SK-N-MC (cell line): ENCODE results near the gene COQ3.
"Not testable (repeated sequence)": the region's sequence is repeated elsewhere in the genome, so short reads cannot be mapped to it uniquely, and the experiment has no call there.

Source experiments
- DNase-seq: peaks from one replicate; pipeline ENCODE4 v3.0.0-alpha.2; 2011; ENCODE audit warnings: low read depth, low spot score
- H3K27ac ChIP-seq: fragments of 200-600 bp; sonication (generic); 2 replicates; pipeline ENCODE4 v1.5.1; 2016; ENCODE audit warnings: mixed run types
- H3K36me3 ChIP-seq: fragments of 200-600 bp; sonication (generic); 2 replicates; pipeline ENCODE4 v1.6.1; 2017; ENCODE audit warnings: antibody characterized with exemption, low read length, mixed read lengths; ENCODE audit not compliant: insufficient read depth
- H3K4me3 ChIP-seq: fragments of 200-600 bp; sonication (generic); 2 replicates; pipeline ENCODE4 v1.5.1; 2016
- H3K9ac ChIP-seq: fragments of 200-600 bp; sonication (generic); 2 replicates; pipeline ENCODE4 v1.8.0; 2017; ENCODE audit warnings: mixed run types, mixed read lengths; ENCODE audit not compliant: insufficient read length
- H3K9me3 ChIP-seq: fragments of 200-600 bp; sonication (generic); 2 replicates; pipeline ENCODE4 v1.6.1; 2017; ENCODE audit warnings: low read depth, mild to moderate bottlenecking, antibody characterized with exemption, low read length, moderate library complexity, mixed read lengths
- EZH2 ChIP-seq: fragments of 200-600 bp; sonication (generic); IDR thresholded peaks from one replicate; pipeline ENCODE4 v1.6.1; 2017; ENCODE audit warnings: antibody characterized with exemption
- FOXP2 ChIP-seq: optimal IDR thresholded peaks from 2 replicates; pipeline ENCODE3; 2011; ENCODE audit warnings: mild to moderate bottlenecking, moderate library complexity; ENCODE audit not compliant: insufficient read depth; ENCODE audit errors: extremely low read length, control extremely low read depth
- POLR2AphosphoS5 ChIP-seq: IDR thresholded peaks from 2 replicates; pipeline ENCODE4 v1.6.1; 2012; ENCODE audit warnings: mild to moderate bottlenecking, low read depth, low read length, borderline replicate concordance

COQ3 gene

DNA sequence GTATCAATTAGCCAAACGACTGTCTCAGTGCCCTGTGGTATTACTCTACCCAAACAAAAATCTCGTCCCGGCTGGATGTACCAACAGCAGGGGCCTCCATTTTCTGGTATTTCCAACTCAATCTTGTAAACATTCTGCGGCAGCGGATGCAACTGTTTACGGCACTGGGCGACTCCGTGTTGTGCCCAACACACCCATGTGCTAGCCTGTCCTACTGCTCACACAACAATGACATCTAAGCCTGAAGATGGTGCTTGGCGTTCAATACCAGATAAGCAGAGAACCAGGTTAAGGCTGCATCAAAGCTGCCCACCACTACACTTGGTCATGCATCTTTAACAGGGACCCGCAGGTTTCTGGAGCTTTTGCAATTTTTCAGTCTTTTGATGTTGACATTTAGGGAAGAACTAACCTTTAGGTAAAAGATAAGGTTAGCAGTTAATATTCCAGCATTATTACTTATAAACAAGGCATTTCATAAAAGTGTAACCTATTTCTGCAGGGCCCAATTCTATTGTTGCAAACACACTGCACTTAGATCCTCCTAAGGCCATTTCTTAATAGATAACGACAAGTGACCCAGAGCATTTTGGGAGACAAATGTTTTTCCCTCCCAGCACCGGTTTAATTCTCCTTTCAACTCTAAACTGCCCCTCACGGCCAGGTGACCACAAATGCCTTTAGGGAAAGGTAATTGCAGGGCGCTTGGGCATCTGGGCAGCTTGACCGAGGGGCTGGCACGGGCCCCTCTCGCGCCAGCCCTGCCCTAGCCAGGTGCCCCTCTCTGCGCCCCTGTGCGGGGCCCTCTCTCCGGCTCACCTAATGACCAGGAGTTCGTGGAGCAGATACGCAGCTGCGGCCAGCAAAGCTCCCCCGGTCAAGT is 45.5 kb downstream of the COQ3 start:
- no peaks in the 10 kb centered on the region for H3K9me3 ChIP-seq
- H3K27ac ChIP-seq, result no peak overlapping the region
- H3K36me3 ChIP-seq, result no peaks in the 10 kb centered on the region
- H3K4me3 ChIP-seq, result peak overlapping the region; percentile 87
- no peak for DNase-seq
- TF ChIP-seq EZH2, result no peak
- no peak for TF ChIP-seq POLR2AphosphoS5
- no peak for TF ChIP-seq FOXP2
- peak overlapping the region; percentile 77 for H3K9ac ChIP-seq

- Histone ChIP-seq H3K27ac (no peak overlapping the region), H3K4me3 (no peak overlapping the region)
These were observed 46.2 kb downstream of the COQ3 start for GRCh38 chr6:99347804-99348203.

DNA sequence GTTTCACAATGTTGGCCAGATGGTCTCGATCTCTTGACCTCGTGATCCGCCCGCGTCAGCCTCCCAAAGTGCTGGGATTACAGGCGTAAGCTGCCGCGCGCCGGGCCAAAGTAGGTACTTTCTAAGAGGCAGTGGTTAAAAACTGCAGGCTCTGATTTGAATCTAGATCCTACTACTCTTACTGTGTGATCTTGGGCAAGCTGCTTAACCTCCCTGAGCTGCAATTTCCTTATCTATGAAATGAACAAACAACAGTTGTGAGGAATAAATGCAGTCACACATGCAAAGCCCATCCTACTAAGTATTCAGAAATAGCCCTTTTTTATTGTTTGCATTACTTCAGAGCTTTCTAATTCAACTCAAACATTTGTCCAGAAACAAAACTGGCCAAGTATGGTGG is 47.4 kb downstream of the COQ3 start:
- no peaks in the 10 kb centered on the region for H3K9me3 ChIP-seq
- no peak for TF ChIP-seq POLR2AphosphoS5
- TF ChIP-seq FOXP2, result no peak
- no peak for TF ChIP-seq EZH2

More at GRCh38 chr6:99347804-99348203, 46.2 kb downstream of the COQ3 start:
- Histone ChIP-seq H3K36me3 (no peaks in the 10 kb centered on the region), H3K9ac (no peak overlapping the region), H3K9me3 (no peaks in the 10 kb centered on the region)
- TF ChIP-seq EZH2 (no peak), FOXP2 (no peak), POLR2AphosphoS5 (no peak)
- no peak for DNase-seq

DNA sequence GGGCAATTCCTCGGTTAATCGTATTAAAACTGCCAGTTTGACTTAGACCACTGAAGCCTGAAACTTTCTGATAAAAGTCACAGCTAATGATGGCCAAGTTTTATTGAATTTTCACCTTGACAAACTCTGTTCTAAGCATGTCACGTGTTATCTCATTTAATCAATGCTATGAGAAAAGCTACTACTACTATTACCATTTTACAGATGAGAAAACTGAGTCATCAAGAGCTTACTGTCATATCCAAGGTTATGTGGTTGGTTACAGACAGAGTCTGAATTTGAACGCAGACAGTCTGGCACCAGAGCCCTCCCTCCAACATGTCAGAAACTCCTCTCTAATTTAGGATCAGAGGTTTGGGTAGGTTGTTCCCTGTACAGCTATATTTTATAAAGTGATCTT is 48.8 kb downstream of the COQ3 start:
- Histone ChIP-seq H3K9ac (no peak overlapping the region), H3K27ac (no peak overlapping the region), H3K36me3 (no peaks in the 10 kb centered on the region), H3K4me3 (no peak overlapping the region), H3K9me3 (no peaks in the 10 kb centered on the region)
- no peak for TF ChIP-seq EZH2
- no peak for TF ChIP-seq FOXP2
- no peak for TF ChIP-seq POLR2AphosphoS5
- no peak for DNase-seq

More for the DNA sequence above, 47.4 kb downstream of the COQ3 start:
- H3K36me3 ChIP-seq, result no peaks in the 10 kb centered on the region
- no peak overlapping the region for H3K4me3 ChIP-seq
- no peak overlapping the region for H3K27ac ChIP-seq
- H3K9ac ChIP-seq, result no peak overlapping the region
- no peak for DNase-seq

DNA sequence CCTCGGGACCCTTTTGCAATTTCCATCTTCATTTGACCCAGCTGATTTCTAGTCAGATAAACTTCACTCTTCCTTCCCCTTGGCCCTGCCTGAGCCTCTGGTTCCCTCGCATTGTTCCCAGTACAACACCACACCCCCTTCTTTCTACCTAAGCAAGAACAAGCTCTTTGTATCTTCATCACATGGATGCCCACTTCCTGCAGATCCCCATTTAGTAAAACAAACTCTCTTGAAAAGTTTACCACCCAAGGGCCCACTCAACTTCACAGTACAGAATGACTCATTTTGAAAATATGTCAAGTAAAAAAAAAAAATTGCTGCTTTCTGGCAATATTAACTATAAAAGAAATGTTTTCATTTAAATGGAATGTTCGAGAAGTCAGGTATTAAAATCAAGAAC is 49.7 kb downstream of the COQ3 start:
- H3K27ac ChIP-seq, result no peak overlapping the region
- no peaks in the 10 kb centered on the region for H3K9me3 ChIP-seq
- H3K9ac ChIP-seq, result no peak overlapping the region
- no peak for TF ChIP-seq POLR2AphosphoS5
- TF ChIP-seq FOXP2, result no peak
- no peak for TF ChIP-seq EZH2
- DNase-seq, result no peak
- no peaks in the 10 kb centered on the region for H3K36me3 ChIP-seq
- H3K4me3 ChIP-seq, result no peak overlapping the region

DNA sequence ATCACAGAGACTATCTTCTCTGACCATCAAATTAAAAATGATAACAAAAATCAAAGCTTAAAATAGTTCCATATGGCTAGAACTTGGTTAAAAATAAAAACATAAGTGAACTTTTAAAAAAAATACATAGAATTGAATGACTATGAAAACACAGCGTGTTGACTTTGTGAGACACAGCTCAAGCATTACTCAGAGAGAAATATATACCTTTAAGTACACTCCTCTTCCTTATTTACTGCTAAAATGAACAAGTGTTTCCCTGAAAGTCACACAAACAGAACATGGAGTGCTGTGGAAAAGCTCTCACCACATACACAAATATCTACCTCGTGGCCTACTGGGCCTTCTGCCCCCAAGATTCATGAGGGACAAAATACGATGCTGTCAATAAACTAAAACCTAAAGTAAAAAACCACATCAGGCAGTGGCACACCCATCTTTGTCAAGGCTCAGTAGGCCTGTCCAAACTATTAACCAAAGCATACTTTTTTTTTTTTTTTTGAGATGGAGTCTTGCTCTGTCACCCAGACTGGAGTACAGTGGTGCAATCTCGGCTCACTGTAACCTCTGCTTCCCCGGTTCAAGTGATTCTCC is 52.0 kb downstream of the COQ3 start:
- Histone ChIP-seq H3K9ac (no peak overlapping the region), H3K9me3 (no peaks in the 10 kb centered on the region), H3K27ac (no peak overlapping the region), H3K4me3 (no peak overlapping the region), H3K36me3 (no peaks in the 10 kb centered on the region)
- no peak for DNase-seq
- TF ChIP-seq POLR2AphosphoS5 (no peak), FOXP2 (no peak), EZH2 (no peak)

GRCh38 chr6:99338188-99338587 is 55.8 kb downstream of the COQ3 start:
- H3K36me3 ChIP-seq, result no peaks in the 10 kb centered on the region
- DNase-seq, result no peak
- no peaks in the 10 kb centered on the region for H3K9me3 ChIP-seq
- H3K9ac ChIP-seq, result no peak overlapping the region
- no peak for TF ChIP-seq EZH2
- TF ChIP-seq POLR2AphosphoS5, result no peak
- TF ChIP-seq FOXP2, result no peak
- no peak overlapping the region for H3K27ac ChIP-seq
- no peak overlapping the region for H3K4me3 ChIP-seq

DNA sequence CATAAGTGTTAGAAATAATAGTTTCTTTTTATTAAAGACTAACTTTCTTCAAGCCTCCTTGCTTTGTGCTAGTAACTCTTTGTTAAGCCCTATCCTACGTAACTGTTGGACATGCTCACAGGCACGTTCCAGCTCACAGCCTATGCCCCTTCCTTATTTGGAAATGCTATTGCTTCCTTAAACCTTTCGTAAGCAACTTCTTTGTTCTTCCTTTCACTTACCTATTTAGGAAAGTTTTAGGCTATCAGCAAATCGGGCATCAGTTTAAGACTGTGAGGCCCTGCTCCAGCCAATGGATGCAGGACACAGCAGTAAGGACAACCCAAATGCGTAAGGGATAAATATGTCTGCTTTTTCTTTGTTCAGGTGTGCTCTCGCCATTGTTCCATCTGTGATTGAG is 58.7 kb downstream of the COQ3 start:
- not testable (repeated sequence) for H3K4me3 ChIP-seq, H3K36me3 ChIP-seq, H3K27ac ChIP-seq, H3K9me3 ChIP-seq, H3K9ac ChIP-seq, DNase-seq
